AG10803 (cell line): Measurements from ENCODE around the gene IMMP2L.

ENCODE experiments used
- DNase-seq: peaks from one replicate; pipeline ENCODE4 v3.0.0; 2010; ENCODE audit warnings: low read depth
- H3K4me3 ChIP-seq: 2 replicates; pipeline ENCODE4 v1.5.1; 2011; ENCODE audit warnings: mild to moderate bottlenecking, low read length, control low read depth
- TF ChIP-seq, protein P1 (sequence below): conservative IDR thresholded peaks from 2 replicates; pipeline ENCODE4 v1.5.1; 2011; ENCODE audit warnings: mild to moderate bottlenecking, low read length, control low read depth, inconsistent platforms

The IMMP2L gene

GRCh38 chr7:111554086-111554485 is 8.2 kb downstream of the IMMP2L start:
- DNase-seq = no peak
- TF ChIP-seq, protein P1, sequence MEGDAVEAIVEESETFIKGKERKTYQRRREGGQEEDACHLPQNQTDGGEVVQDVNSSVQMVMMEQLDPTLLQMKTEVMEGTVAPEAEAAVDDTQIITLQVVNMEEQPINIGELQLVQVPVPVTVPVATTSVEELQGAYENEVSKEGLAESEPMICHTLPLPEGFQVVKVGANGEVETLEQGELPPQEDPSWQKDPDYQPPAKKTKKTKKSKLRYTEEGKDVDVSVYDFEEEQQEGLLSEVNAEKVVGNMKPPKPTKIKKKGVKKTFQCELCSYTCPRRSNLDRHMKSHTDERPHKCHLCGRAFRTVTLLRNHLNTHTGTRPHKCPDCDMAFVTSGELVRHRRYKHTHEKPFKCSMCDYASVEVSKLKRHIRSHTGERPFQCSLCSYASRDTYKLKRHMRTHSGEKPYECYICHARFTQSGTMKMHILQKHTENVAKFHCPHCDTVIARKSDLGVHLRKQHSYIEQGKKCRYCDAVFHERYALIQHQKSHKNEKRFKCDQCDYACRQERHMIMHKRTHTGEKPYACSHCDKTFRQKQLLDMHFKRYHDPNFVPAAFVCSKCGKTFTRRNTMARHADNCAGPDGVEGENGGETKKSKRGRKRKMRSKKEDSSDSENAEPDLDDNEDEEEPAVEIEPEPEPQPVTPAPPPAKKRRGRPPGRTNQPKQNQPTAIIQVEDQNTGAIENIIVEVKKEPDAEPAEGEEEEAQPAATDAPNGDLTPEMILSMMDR = no peak
- no peak overlapping the region for H3K4me3 ChIP-seq

DNA sequence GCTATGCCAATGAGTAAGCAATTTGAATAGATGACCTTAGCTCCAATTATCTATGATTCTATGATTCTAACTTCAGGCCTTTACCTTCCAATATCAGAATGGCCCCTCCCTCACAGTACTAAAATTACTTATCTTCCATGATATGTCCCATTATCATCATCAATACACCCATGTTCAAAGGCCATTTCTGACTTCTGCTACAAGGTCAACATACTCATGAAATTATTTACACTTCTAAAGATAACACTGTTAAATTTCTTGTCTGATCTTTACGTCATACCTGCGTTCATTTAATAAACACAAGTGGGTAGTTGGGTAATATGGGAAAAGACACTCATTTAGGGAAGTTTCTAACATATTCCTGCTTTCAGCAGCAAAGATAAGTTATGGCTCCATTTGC is 21.2 kb downstream of the IMMP2L start:
- DNase-seq = no peak
- TF ChIP-seq, protein P1 = no peak

DNA sequence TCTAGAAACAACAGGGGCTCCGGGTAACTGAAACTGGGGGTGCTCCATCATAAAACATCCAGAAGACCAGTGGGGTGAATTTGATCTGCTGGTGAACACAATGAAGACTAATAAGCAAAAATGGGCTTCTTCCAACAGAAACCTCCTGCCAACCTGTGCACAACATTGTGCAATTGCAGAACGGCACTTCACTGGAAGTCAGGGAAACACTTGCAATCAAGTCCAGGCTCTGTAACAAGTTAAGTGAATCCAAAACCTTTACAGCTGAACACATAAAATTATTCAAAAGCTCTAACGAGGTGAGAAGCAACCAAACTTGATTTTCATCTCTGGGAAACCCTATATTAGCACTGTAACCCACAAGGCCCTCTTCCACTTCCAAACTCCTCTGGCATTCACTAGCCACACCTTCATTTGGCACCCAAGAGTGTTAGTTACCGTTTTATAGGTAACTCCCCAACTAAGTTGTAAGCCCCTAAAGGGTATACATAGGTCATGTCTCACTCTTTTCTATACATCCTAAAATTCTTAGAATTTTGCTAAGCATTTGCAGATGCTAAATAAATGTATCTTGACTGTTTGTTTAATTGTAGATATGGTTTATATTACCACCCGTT is 22.0 kb downstream of the IMMP2L start:
- TF ChIP-seq, protein P1 = no peak
- DNase-seq = no peak

More for the DNA sequence above, 21.2 kb downstream of the IMMP2L start:
- no peak overlapping the region for H3K4me3 ChIP-seq

DNA sequence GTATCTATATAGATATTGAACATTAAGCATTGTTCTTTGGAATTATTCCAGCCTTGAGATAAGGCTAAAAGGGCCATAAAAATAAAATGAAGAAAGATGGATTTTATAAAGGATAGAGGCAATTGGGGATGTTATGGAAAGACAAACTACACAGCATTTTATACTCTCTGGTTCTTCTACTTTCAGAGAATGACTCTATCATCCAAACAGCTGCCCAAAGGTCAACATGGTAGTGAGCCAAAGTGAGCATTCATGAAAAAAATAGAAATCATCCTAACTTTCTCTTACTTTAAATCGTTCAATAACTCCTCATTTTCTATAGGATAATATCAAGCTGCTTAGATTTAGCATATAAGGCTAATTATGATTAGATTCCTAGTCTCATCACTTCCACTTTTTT is 25.2 kb downstream of the IMMP2L start:
- no peak overlapping the region for H3K4me3 ChIP-seq
- DNase-seq = no peak
- TF ChIP-seq, protein P1 = no peak

More for the DNA sequence above, 22.0 kb downstream of the IMMP2L start:
- H3K4me3 ChIP-seq = no peak overlapping the region

DNA sequence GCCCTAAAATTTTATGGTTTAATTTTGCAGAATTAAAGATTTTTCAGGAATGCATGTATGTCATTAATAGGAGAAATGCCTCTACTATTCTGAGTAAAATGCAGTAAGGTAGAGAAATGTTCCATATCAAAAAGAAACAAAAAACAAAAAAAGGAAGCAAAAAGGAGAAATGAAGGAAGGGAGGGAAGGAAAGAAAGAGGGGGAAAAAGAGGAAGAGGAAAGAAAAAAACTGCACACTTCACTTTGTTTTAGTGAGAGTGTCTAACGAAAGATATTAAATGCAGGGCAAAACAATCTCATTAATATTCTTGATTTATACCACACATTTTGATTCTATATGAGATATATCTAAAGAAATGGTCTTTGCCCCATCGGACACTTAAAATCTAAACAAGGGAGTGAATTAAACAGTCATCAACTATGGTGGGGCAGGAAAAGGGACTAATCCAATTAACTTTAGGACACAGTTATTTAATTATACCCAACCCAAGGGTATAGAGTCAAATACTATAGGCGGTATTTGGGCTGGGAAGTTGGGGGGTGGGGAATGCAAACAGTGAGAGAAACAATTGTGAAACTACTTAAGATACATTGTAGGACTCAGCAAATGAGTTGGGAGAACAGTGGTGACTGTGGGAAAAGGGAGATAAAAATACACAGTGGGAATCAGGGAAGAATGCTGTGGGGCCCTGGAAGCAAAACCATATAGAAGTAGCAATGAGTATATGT is 27.0 kb downstream of the IMMP2L start:
- H3K4me3 ChIP-seq = no peak overlapping the region
- no peak for DNase-seq
- TF ChIP-seq, protein P1 = no peak

DNA sequence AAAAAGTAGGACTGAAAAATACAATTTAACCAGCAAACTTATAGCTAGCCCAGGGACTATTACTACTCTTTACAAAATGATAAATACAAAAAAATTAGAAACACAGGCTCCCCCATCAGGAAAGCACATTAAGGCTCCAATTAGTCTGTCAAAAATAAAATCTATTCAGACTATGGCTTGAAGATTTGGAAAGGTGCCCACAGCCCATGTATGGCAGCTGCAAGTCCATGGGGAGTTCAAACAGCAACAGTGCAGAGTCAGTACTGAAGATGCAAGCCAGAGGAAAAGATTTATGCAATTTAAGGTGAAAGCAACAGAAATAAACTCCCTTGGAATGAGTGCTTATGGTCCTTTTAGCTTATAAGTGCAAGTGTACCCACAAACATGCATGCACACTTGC is 29.7 kb downstream of the IMMP2L start:
- no peak overlapping the region for H3K4me3 ChIP-seq
- TF ChIP-seq, protein P1 = no peak
- DNase-seq = no peak

DNA sequence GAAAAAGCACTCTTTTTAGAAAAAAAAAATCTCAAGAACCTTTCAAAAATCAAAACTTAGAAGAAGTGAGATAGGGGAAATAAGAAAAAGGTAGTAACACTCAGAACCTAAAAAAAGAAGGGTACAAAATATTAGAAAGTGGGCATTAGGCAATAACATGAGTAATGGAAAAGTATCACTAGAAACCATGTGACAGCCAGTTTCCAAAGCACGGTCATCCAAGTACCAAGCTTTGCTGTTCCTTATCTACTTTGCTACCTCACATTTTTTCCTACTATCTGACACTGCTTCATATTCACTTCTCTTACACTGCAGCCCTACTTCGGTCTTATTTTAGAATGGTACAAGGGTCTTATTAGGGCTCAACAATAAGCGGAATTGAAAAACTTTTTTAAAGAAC is 30.3 kb downstream of the IMMP2L start:
- TF ChIP-seq, protein P1 = no peak
- no peak overlapping the region for H3K4me3 ChIP-seq
- no peak for DNase-seq
